Measurements from ENCODE around the gene ASRGL1. TPM values are rescaled to one million over a fixed set of nuclear protein-coding genes. Genes with fewer than 3 reads are reported as not detected.

ASRGL1 gene
- total and polyA plus RNA-seq, 3 donors from 2014 or later = 101 to 295 (median 119) TPM

DNA sequence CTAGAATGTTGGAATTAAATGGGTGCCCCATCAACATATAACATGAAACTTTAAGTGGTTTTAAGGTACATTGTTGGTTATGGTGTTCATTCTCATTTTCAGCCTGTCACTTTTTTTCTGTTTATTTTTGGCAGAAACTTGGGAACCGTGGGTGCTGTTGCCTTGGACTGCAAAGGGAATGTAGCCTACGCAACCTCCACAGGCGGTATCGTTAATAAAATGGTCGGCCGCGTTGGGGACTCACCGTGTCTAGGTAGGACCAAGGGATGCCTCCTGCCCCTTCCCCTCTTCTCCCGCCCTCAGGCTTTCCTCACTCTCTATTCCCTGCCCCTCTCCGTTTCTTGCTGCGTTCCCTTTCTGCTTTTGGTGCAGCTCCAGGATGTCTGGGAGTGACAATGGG lies 51.8 kb downstream of the ASRGL1 start:
- no peak overlapping the region for H3K4me3 ChIP-seq
- DNase-seq = no peak
- H3K27me3 ChIP-seq = no peaks in the 10 kb centered on the region
- H3K36me3 ChIP-seq (ENCODE audit: low read depth, missing control alignments) = no peaks in the 10 kb centered on the region
- H3K4me1 ChIP-seq = no peaks in the 10 kb centered on the region
- H3K9me3 ChIP-seq = no peaks in the 10 kb centered on the region
- 82 to 88% methylated on average over 11 of the region's 11 CpGs for WGBS, 2 donors
- TF ChIP-seq, protein P1, sequence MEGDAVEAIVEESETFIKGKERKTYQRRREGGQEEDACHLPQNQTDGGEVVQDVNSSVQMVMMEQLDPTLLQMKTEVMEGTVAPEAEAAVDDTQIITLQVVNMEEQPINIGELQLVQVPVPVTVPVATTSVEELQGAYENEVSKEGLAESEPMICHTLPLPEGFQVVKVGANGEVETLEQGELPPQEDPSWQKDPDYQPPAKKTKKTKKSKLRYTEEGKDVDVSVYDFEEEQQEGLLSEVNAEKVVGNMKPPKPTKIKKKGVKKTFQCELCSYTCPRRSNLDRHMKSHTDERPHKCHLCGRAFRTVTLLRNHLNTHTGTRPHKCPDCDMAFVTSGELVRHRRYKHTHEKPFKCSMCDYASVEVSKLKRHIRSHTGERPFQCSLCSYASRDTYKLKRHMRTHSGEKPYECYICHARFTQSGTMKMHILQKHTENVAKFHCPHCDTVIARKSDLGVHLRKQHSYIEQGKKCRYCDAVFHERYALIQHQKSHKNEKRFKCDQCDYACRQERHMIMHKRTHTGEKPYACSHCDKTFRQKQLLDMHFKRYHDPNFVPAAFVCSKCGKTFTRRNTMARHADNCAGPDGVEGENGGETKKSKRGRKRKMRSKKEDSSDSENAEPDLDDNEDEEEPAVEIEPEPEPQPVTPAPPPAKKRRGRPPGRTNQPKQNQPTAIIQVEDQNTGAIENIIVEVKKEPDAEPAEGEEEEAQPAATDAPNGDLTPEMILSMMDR (IDR thresholded peaks at IDR 0.05) = no peak
- TF ChIP-seq POLR2A (IDR thresholded peaks at IDR 0.05) = no peak
- H3K27ac ChIP-seq = no peak overlapping the region
- intact Hi-C loops (cut with DNase I; ENCODE audit: low total_unique reads) = no loop called here

DNA sequence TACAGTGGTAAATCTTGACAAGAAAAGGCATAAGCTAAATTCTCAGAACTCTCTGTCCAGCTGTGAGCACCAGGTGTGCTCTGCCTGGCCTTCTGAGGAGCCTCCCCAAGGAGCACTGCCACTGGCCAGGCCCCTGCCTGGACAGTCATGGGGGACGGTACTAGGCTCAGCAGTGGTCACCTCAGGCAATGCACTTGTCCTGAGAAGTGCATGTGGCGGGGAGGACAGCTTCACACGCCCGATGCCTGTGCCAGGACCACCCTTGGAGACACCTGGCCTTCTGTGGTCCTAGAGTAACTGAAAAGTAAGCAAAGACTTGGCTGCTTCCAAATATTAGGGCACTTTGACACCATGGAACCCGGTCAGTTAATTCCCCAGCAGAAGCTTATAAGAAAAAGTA lies 53.0 kb downstream of the ASRGL1 start:
- 78% methylated on average over 5 of the region's 5 CpGs for WGBS, 2 donors
- Histone ChIP-seq H3K4me3 (no peak overlapping the region), H3K27me3 (no peaks in the 10 kb centered on the region), H3K36me3 (ENCODE audit: low read depth, missing control alignments) (no peaks in the 10 kb centered on the region), H3K27ac (no peak overlapping the region), H3K9me3 (no peaks in the 10 kb centered on the region), H3K4me1 (peaks cover 3% of the 10 kb centered on the region)
- TF ChIP-seq, protein P1 (IDR thresholded peaks at IDR 0.05) = no peak
- TF ChIP-seq POLR2A (IDR thresholded peaks at IDR 0.05) = no peak
- intact Hi-C loops (cut with DNase I; ENCODE audit: low total_unique reads) = loop anchor here (10.0 kb wide), 2 partner anchors 155 to 285 kb away; partner anchors contain the start of genes AHNAK, LBHD1, UBXN1 and UQCC3
- no peak for DNase-seq

DNA sequence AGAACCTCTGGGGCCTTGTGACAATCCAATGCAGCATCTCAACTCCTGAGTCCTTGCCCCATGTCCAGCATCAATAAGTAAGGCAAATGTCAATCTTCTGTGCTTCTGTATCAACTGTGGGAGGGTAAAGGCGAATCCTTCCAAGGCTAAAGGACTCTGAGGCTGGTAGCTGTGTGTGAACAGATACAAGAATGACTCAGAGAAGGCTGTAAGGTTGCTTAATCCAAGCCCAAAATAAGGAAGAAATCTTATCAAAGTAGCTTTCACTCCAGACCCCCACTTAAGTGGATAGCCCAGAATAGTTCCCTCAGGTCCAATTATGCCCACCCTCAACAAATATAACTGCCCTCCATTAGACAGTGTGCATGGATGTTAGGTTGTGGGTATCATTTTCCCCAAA lies 53.5 kb downstream of the ASRGL1 start:
- no peaks in the 10 kb centered on the region for H3K36me3 ChIP-seq (ENCODE audit: low read depth, missing control alignments)
- WGBS, 2 donors = 53 to 88% methylated on average over 1 of the region's 1 CpG
- H3K9me3 ChIP-seq = no peaks in the 10 kb centered on the region
- no peak for TF ChIP-seq POLR2A (IDR thresholded peaks at IDR 0.05)
- TF ChIP-seq, protein P1 (IDR thresholded peaks at IDR 0.05) = no peak
- no peak overlapping the region for H3K4me3 ChIP-seq
- peaks cover 6% of the 10 kb centered on the region for H3K4me1 ChIP-seq
- DNase-seq = no peak
- H3K27ac ChIP-seq = no peak overlapping the region
- intact Hi-C loops (cut with DNase I; ENCODE audit: low total_unique reads) = loop anchor here (10.0 kb wide), 2 partner anchors 154 to 284 kb away; partner anchors contain the start of genes AHNAK, LBHD1, UBXN1 and UQCC3
- no peaks in the 10 kb centered on the region for H3K27me3 ChIP-seq

DNA sequence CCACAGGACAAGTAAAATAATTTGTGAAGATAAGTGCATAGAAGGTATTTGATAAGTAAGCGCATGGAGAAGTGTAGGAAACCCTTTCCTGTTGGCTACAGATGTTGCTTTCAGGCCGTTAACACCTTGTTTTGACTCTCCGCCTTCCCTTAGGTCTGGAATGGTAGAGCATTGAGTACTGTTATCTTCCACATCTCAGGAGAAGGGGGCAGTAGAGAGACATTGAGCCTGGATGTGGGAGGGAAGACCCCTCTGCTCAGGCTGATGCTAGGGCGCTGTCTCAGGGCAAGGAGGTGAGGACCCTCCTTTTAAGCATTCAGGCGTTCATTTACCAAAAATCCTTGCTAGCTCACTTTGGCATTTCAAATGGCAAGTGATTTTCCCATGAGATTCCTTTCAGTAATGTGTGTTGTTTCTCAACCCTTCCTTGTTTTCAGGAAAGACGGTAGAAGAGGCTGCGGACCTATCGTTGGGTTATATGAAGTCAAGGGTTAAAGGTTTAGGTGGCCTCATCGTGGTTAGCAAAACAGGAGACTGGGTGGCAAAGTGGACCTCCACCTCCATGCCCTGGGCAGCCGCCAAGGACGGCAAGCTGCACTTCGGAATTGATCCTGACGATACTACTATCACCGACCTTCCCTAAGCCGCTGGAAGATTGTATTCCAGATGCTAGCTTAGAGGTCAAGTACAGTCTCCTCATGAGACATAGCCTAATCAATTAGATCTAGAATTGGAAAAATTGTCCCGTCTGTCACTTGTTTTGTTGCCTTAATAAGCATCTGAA lies 54.6 kb downstream of the ASRGL1 start:
- DNase-seq = no peak
- no peak overlapping the region for H3K4me3 ChIP-seq
- no peaks in the 10 kb centered on the region for H3K27me3 ChIP-seq
- H3K9me3 ChIP-seq = no peaks in the 10 kb centered on the region
- H3K4me1 ChIP-seq = peaks cover 17% of the 10 kb centered on the region
- TF ChIP-seq, protein P1 (IDR thresholded peaks at IDR 0.05) = no peak
- TF ChIP-seq POLR2A (IDR thresholded peaks at IDR 0.05) = no peak
- no peaks in the 10 kb centered on the region for H3K36me3 ChIP-seq (ENCODE audit: low read depth, missing control alignments)
- WGBS, 2 donors = 82 to 90% methylated on average over 16 of the region's 16 CpGs
- intact Hi-C loops (cut with DNase I; ENCODE audit: low total_unique reads) = loop anchor here (10.0 kb wide), 2 partner anchors 153 to 283 kb away; partner anchors contain the start of genes AHNAK, LBHD1, UBXN1 and UQCC3
- H3K27ac ChIP-seq = no peak overlapping the region
